Body of pancreas (tissue), 4 donors: ENCODE results near the gene PCDHGA5. TPM values are rescaled to one million over a fixed set of nuclear protein-coding genes. Genes with fewer than 3 reads are reported as not detected.
A peak's percentile ranks its signal among the peaks of the same experiment; 100 is the strongest.
"Not testable (repeated sequence)": the region's sequence is repeated elsewhere in the genome, so short reads cannot be mapped to it uniquely, and the experiment has no call there.

Source experiments
- ATAC-seq: fragments of 150-250 bp; one replicate; pipeline ENCODE4 v1.9.1; 2016
- DNase-seq, 4 donors: peaks; one replicate each; pipeline ENCODE4 v3.0.0-alpha.2; 2019
- H3K27ac ChIP-seq, 4 donors: fragments of 200-600 bp; sonication (generic); 1 replicate in 3 of 4; 2 replicates in 1 of 4; pipeline versions ENCODE4 v1.5.1 to v1.6.1; 2016 to 2019; ENCODE audit warnings: mild to moderate bottlenecking in 1 of 4, mixed read lengths in 1 of 4, moderate library complexity in 1 of 4
- H3K27me3 ChIP-seq, 2 donors: fragments of 200-600 bp; sonication (generic); one replicate each; pipeline ENCODE4 v1.6.0; 2016; ENCODE audit warnings: mild to moderate bottlenecking in 1 of 2
- H3K36me3 ChIP-seq, 2 donors: fragments of 200-600 bp; sonication (generic); replicated peaks in 1 of 2; 2 replicates each; pipeline ENCODE4 v1.5.1; 2016; ENCODE audit warnings: low read depth in 2 of 2; ENCODE audit not compliant: insufficient read depth in 1 of 2
- H3K4me1 ChIP-seq: fragments of 200-600 bp; sonication (generic); one replicate; pipeline ENCODE4 v1.6.0; 2016
- H3K4me3 ChIP-seq, 2 donors: fragments of 200-600 bp; sonication (generic); 1 replicate in 1 of 2; 2 replicates in 1 of 2; pipeline ENCODE4 v1.5.1; 2016 to 2019
- H3K9me3 ChIP-seq, 3 donors: fragments of 200-600 bp; sonication (generic); 1 replicate in 2 of 3; 2 replicates in 1 of 3; pipeline ENCODE4 v1.5.1; 2016
- POLR2A ChIP-seq, 3 donors: fragments of 450-650 bp; IDR thresholded peaks; one replicate each; pipeline ENCODE4 v1.6.1; 2016; ENCODE audit warnings: antibody characterized with exemption in 3 of 3, mild to moderate bottlenecking in 2 of 3
- WGBS, 2 donors: methylation state at CpG; one replicate each; pipeline ENCODE4 v1.1.5; 2017; 5-methylcytosine and 5-hydroxymethylcytosine counted together
- intact Hi-C: fragments of 100-400 bp; cut with DNase I; formaldehyde crosslinking; loops from one replicate; pipeline ENCODE4 v1.15.1; 2023
- total RNA-seq, 2 donors: library from RNA; depleted of rRNA; stranded (reverse); fragments of >200 nt; gene quantifications; one replicate each; pipeline ENCODE4 v1.1.0, GENCODE V29; 2016
- TF ChIP-seq, protein P1 (sequence below), 7 experiments: fragments of 450-650 bp in 4 of 7; fragments of 200-600 bp in 3 of 7; sonication (generic) in 3 of 7; IDR thresholded peaks; one replicate each; pipeline ENCODE4 v1.5.1; 2016 to 2019; ENCODE audit warnings: antibody characterized with exemption in 7 of 7

Gene PCDHGA5
- total RNA-seq, 2 donors from 2014 or later = 5.6 to 6.0 TPM

- H3K27ac ChIP-seq = no peak within 1 kb of the TSS
- H3K4me1 ChIP-seq = no peaks in the 10 kb centered on the region
- 20 to 32% methylated on average over 37 to 38 of the region's 38 CpGs for WGBS, 2 donors
- H3K9me3 ChIP-seq = peaks cover 0 to 67% (median 21%) of the 10 kb centered on the region in 3 donors
- intact Hi-C loops = no loop called here
- TF ChIP-seq POLR2A (IDR thresholded peaks at IDR 0.05) = no peak
- TF ChIP-seq, protein P1, sequence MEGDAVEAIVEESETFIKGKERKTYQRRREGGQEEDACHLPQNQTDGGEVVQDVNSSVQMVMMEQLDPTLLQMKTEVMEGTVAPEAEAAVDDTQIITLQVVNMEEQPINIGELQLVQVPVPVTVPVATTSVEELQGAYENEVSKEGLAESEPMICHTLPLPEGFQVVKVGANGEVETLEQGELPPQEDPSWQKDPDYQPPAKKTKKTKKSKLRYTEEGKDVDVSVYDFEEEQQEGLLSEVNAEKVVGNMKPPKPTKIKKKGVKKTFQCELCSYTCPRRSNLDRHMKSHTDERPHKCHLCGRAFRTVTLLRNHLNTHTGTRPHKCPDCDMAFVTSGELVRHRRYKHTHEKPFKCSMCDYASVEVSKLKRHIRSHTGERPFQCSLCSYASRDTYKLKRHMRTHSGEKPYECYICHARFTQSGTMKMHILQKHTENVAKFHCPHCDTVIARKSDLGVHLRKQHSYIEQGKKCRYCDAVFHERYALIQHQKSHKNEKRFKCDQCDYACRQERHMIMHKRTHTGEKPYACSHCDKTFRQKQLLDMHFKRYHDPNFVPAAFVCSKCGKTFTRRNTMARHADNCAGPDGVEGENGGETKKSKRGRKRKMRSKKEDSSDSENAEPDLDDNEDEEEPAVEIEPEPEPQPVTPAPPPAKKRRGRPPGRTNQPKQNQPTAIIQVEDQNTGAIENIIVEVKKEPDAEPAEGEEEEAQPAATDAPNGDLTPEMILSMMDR (IDR thresholded peaks at IDR 0.05) = peak in 1 of 7 experiments; percentile 8
- ATAC-seq (no peak), DNase-seq (no peak)
- no peaks in the 10 kb centered on the region for H3K27me3 ChIP-seq
- H3K4me3 ChIP-seq = no peak within 1 kb of the TSS
- no peaks in the 10 kb centered on the region for H3K36me3 ChIP-seq
Observed at GRCh38 chr5:141392429-141393198, 28.7 kb downstream of the PCDHGA5 start, which contains the start of gene PCDHGA8. Gene PCDHGA8, plus strand, starts transcription at chr5:141392633. Its CDS starts 181 bp downstream, at chr5:141392814.

- TF ChIP-seq POLR2A (IDR thresholded peaks at IDR 0.05) = no peak
- TF ChIP-seq, protein P1 (IDR thresholded peaks at IDR 0.05) = no peak
- Histone ChIP-seq H3K4me3 (no peak overlapping the region), H3K9me3 (peaks cover 0 to 66% (median 21%) of the 10 kb centered on the region in 3 donors), H3K4me1 (no peaks in the 10 kb centered on the region), H3K27me3 (no peaks in the 10 kb centered on the region), H3K27ac (no peak overlapping the region), H3K36me3 (no peaks in the 10 kb centered on the region)
- intact Hi-C loops = no loop called here
- no peak for DNase-seq
- 22 to 42% methylated on average over 21 of the region's 21 CpGs for WGBS, 2 donors
- no peak for ATAC-seq
Observed at GRCh38 chr5:141393267-141393666, 29.3 kb downstream of the PCDHGA5 start.

DNA sequence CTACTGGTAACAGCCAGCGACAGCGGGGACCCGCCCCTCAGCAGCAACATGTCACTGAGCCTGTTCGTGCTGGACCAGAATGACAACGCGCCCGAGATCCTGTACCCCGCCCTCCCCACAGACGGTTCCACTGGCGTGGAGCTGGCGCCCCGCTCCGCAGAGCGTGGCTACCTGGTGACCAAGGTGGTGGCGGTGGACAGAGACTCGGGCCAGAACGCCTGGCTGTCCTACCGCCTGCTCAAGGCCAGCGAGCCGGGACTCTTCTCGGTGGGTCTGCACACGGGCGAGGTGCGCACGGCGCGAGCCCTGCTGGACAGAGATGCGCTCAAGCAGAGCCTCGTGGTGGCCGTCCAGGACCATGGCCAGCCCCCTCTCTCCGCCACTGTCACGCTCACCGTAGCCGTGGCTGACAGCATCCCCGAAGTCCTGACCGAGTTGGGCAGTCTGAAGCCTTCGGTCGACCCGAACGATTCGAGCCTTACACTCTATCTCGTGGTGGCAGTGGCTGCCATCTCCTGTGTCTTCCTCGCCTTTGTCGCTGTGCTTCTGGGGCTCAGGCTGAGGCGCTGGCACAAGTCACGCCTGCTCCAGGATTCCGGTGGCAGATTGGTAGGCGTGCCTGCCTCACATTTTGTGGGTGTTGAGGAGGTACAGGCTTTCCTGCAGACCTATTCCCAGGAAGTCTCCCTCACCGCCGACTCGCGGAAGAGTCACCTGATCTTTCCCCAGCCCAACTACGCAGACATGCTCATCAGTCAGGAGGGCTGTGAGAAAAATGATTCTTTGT is 30.6 kb downstream of the PCDHGA5 start:
- H3K36me3 ChIP-seq, H3K4me1 ChIP-seq, H3K27ac ChIP-seq, H3K27me3 ChIP-seq, intact Hi-C loops, ATAC-seq, DNase-seq, H3K4me3 ChIP-seq: not testable (repeated sequence)
- WGBS, 2 donors = 29 to 35% methylated on average over 7 to 40 of the region's 53 CpGs
- H3K9me3 ChIP-seq = peaks cover 0 to 63% (median 17%) of the 10 kb centered on the region in 3 donors

DNA sequence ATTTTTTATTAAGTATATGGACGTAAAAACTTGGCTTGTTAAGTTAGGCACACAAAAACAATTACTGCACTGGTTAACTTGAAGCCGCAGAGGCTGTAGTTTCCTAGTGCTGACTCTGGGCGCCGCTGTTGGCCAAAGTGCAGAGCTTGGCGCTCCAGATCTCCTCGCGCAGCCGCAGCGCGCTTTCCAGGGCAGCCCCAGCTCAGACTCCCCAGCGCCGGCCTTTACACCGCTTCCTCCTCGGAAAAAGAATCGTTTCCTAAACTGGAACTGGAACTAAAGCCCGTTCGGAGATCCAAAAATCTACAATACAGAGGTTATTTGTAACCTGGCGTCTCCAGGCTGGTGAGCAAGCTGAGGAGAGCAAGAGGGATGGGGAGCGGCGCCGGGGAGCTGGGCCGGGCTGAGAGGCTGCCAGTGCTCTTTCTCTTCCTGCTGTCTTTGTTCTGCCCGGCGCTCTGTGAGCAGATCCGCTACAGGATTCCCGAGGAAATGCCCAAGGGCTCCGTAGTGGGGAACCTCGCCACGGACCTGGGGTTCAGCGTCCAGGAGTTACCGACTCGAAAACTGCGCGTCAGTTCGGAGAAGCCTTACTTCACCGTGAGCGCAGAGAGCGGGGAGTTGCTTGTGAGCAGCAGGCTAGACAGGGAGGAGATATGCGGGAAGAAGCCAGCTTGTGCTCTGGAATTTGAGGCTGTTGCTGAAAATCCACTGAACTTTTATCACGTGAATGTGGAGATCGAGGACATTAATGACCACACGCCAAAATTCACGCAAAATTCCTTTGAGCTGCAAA is 34.0 kb downstream of the PCDHGA5 start, which contains the start of gene PCDHGB5:
PCDHGB5 (plus strand) TSS at position 192 of the 796 bp plus-strand sequence; CDS start at position 373, 181 bp downstream.
- H3K4me3 ChIP-seq, H3K36me3 ChIP-seq, H3K4me1 ChIP-seq, intact Hi-C loops, H3K27me3 ChIP-seq: not testable (repeated sequence)
- peaks cover 0 to 63% (median 14%) of the 10 kb centered on the region in 3 donors for H3K9me3 ChIP-seq
- WGBS, 2 donors = 3 to 4% methylated on average over 19 to 26 of the region's 43 CpGs
- peak within 1 kb of the TSS in 1 of 4 donors; percentile 21 for H3K27ac ChIP-seq
- peak in 1 of 3 donors; percentile 9 for TF ChIP-seq POLR2A (IDR thresholded peaks at IDR 0.05)
- TF ChIP-seq, protein P1 (IDR thresholded peaks at IDR 0.05) = peak; percentile 18 to 60 (median 52)
- DNase-seq = peak; percentile 40 to 63 (median 54)
- peak; percentile 85 for ATAC-seq
